ENCODE measurements around the gene VSIR. TPM values are rescaled to one million over a fixed set of nuclear protein-coding genes. Genes with fewer than 3 reads are reported as not detected.

Gene VSIR
- 10 to 100 TPM; 34.1 to 51.7 (median 44.8) TPM for total RNA-seq

DNA sequence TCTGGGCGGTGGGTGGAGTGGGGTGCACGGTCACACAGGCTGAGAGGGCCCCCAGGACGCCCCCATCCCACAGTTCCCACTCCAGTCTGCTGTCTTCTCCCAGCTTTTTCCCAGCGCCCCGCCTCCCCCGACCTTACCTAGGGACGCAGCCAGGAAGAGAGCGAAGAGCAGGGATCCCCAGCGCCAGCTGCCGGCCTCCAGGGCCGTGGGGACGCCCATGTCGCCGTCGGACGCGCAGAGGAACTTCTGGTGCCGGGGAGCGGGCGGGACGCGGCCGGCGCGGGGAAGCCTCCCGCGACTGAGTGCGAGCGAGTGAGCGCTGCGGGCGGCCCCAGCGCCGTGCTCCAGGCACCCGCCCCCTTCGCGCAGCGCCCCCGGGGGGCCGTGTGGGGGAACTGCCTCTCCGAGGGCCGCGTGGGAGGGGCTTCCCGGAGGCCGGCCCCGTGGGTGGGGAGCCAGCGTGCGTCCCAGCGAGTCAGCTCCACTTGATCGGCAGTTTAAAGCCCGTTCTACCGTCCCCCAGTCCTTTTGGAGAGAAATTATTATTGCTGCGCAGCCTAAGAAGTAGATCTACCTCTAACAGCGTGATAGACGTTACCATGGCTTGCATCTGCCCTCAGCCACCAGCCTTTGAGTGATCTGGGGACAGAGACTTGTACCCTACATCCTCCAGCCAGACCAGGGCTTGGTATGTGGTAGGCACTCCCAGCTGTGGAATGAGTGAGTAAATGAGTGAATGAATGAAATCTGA is at the start of gene VSIR:
Gene VSIR (minus strand): TSS at position 300 of the 751 bp plus-strand sequence. CDS start 81 bp downstream, at position 219.
- H3K36me3 ChIP-seq = no peaks in the 10 kb centered on the region
- TF ChIP-seq, protein P1, sequence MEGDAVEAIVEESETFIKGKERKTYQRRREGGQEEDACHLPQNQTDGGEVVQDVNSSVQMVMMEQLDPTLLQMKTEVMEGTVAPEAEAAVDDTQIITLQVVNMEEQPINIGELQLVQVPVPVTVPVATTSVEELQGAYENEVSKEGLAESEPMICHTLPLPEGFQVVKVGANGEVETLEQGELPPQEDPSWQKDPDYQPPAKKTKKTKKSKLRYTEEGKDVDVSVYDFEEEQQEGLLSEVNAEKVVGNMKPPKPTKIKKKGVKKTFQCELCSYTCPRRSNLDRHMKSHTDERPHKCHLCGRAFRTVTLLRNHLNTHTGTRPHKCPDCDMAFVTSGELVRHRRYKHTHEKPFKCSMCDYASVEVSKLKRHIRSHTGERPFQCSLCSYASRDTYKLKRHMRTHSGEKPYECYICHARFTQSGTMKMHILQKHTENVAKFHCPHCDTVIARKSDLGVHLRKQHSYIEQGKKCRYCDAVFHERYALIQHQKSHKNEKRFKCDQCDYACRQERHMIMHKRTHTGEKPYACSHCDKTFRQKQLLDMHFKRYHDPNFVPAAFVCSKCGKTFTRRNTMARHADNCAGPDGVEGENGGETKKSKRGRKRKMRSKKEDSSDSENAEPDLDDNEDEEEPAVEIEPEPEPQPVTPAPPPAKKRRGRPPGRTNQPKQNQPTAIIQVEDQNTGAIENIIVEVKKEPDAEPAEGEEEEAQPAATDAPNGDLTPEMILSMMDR (IDR thresholded peaks at IDR 0.05) = peak; percentile 73 to 98 (median 91)
- TF ChIP-seq POLR2A (IDR thresholded peaks at IDR 0.05) = peak in 3 of 4 donors; percentile 90 to 99 (median 96)
- DNase-seq = peak; percentile 43
- H3K4me1 ChIP-seq = peaks cover 46 to 77% (median 46%) of the 10 kb centered on the region in 3 donors
- H3K9me3 ChIP-seq = no peaks in the 10 kb centered on the region
- H3K27ac ChIP-seq = peak within 1 kb of the TSS; percentile 91 to 99 (median 95)
- H3K27me3 ChIP-seq = no peaks in the 10 kb centered on the region
- WGBS, 2 donors = 0 to 1% methylated on average over 2 to 34 of the region's 55 CpGs
- H3K4me3 ChIP-seq = peak within 1 kb of the TSS; percentile 68 to 96 (median 82)
- intact Hi-C loops (cut with DNase I) = loop anchor here (5.0 kb wide), 2 partner anchors 46 to 61 kb away; no protein-coding TSS in a partner anchor

DNA sequence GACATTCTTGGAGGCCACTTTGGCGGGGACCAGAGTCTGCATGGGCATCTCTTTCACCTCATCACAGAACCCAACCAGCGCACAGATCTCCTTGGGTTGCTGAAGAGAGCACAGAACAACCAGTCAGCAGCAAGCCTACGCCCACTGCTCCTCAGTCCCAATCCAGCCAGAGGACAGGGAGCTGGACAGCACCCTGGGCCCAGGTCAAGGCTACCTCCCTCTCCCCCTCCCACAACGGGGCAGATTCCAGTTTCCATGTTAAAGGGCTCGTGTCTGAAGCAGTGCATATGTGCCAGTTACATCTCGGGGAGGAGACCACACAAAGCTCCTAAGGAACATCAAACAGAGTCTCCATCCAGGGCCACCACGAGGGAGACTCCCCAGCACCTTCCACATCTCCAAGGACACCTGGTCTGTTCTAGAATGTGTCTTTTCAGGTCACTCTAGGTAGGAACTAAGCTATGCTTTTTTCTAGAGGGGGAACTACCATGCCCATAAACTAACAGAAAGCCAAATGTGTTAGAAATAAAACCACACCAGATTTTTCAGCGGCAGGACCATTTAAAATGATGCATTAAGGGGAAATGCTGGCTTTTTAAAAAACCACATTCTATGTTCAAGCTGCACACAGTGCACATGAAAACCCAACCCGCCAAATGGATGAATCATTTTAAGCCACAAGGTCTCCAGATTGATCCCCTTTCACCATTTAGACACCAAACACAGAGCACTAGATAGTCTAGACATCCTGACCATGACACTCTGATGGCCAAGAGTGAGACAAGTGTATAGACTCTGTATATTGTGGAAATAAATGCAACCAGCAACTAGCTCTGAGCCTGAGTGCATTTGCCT is 48.8 kb upstream of the VSIR start:
- H3K4me1 ChIP-seq = peaks cover 0 to 6% (median 0%) of the 10 kb centered on the region in 3 donors
- intact Hi-C loops (cut with DNase I) = no loop called here
- no peak overlapping the region for H3K27ac ChIP-seq
- no peaks in the 10 kb centered on the region for H3K27me3 ChIP-seq
- no peaks in the 10 kb centered on the region for H3K9me3 ChIP-seq
- TF ChIP-seq, protein P1 (IDR thresholded peaks at IDR 0.05) = no peak
- TF ChIP-seq POLR2A (IDR thresholded peaks at IDR 0.05) = no peak
- no peak for DNase-seq
- H3K36me3 ChIP-seq = peaks cover 56 to 100% (median 83%) of the 10 kb centered on the region in 3 donors
- no peak overlapping the region for H3K4me3 ChIP-seq
- 75 to 76% methylated on average over 5 to 7 of the region's 9 CpGs for WGBS, 2 donors

DNA sequence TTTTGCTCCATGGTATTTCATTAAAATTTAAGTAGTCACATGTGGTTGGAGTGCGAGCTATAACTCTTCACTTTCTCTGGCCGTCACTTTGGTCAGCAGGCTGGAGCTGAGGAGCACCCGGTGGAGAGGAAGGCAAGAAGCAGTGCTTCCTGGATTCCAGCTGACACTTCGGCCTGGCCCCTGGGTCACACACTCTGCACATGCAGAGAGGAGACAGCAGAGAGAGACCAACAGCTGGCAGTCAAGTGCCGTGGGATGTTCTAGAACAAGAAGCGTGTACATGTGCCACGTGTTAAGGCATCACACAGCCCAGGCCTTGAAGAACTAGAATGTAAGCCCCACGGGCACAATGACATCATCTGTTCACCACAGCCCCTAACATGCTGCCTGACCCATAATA is 47.6 kb upstream of the VSIR start:
- TF ChIP-seq, protein P1 (IDR thresholded peaks at IDR 0.05) = no peak
- TF ChIP-seq POLR2A (IDR thresholded peaks at IDR 0.05) = no peak
- H3K36me3 ChIP-seq = peaks cover 50 to 100% (median 80%) of the 10 kb centered on the region in 3 donors
- H3K4me3 ChIP-seq = no peak overlapping the region
- H3K4me1 ChIP-seq = peaks cover 0 to 6% (median 0%) of the 10 kb centered on the region in 3 donors
- no peaks in the 10 kb centered on the region for H3K27me3 ChIP-seq
- no peak overlapping the region for H3K27ac ChIP-seq
- intact Hi-C loops (cut with DNase I) = no loop called here
- no peaks in the 10 kb centered on the region for H3K9me3 ChIP-seq
- no peak for DNase-seq
- 84 to 88% methylated on average over 8 of the region's 8 CpGs for WGBS, 2 donors

DNA sequence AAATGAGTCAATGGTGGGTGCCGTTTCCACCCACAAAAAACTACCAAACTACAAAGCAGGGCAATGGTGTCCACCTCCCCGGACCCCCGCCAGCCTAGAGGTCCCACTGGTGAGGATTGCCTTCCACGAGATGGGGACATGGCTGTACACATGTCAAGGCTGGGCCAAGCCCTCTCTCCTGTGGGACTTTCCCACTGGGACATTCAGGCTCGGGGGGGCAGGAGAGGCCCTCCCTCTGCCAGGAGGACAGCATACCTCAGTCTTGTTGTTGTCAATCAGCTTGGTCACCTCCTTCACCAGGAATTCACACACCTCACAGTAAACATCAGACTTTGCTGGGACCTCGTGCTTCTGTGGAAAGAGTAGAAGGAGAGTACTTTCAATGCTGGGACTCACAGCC is 46.7 kb upstream of the VSIR start:
- 71 to 79% methylated on average over 4 to 5 of the region's 6 CpGs for WGBS, 2 donors
- H3K9me3 ChIP-seq = no peaks in the 10 kb centered on the region
- no peak overlapping the region for H3K27ac ChIP-seq
- H3K27me3 ChIP-seq = no peaks in the 10 kb centered on the region
- no peak for DNase-seq
- H3K4me1 ChIP-seq = peaks cover 0 to 6% (median 0%) of the 10 kb centered on the region in 3 donors
- no peak overlapping the region for H3K4me3 ChIP-seq
- intact Hi-C loops (cut with DNase I) = loop anchor here (10.0 kb wide), 2 partner anchors 425 to 495 kb away; partner anchors contain the start of gene CDH23
- H3K36me3 ChIP-seq = peaks cover 47 to 100% (median 72%) of the 10 kb centered on the region in 3 donors
- TF ChIP-seq POLR2A (IDR thresholded peaks at IDR 0.05) = peak in 1 of 4 donors; percentile 15
- TF ChIP-seq, protein P1 (IDR thresholded peaks at IDR 0.05) = no peak
